Neural cell (in vitro differentiated cells): Measurements from ENCODE around the gene CLEC4M. TPM values are rescaled to one million over a fixed set of nuclear protein-coding genes. Genes with fewer than 3 reads are reported as not detected.

ENCODE experiments used
- H2AFZ ChIP-seq: fragments of 200-600, 300-800 bp; sonication (generic), shearing (Covaris generic); 2 replicates; pipeline ENCODE4 v1.6.0; 2014; ENCODE audit warnings: low read depth, mild to moderate bottlenecking, antibody characterized with exemption, low read length, moderate library complexity
- H3F3A ChIP-seq: fragments of 200-600 bp; shearing (Covaris generic); 2 replicates; pipeline ENCODE4 v1.6.1; 2016; ENCODE audit warnings: mild to moderate bottlenecking, moderate library complexity, mixed read lengths, antibody characterized with exemption, low read length; ENCODE audit not compliant: insufficient read depth, poor library complexity, severe bottlenecking
- H3K27ac ChIP-seq: fragments of 200-600, 300-800 bp; sonication (generic), shearing (Covaris generic); 2 replicates; pipeline ENCODE4 v1.5.1; 2014; ENCODE audit warnings: mild to moderate bottlenecking, low read length, moderate library complexity
- H3K27me3 ChIP-seq: fragments of 300-800, 200-600 bp; sonication (generic), shearing (Covaris generic); 2 replicates; pipeline ENCODE4 v1.6.0; 2014; ENCODE audit warnings: mild to moderate bottlenecking, low read depth, low read length, moderate library complexity; ENCODE audit not compliant: insufficient read depth
- H3K36me3 ChIP-seq: fragments of 300-800, 200-600 bp; sonication (generic), shearing (Covaris generic); 2 replicates; pipeline ENCODE4 v1.5.1; 2014; ENCODE audit warnings: mild to moderate bottlenecking, antibody characterized with exemption, low read length, moderate library complexity; ENCODE audit not compliant: insufficient read depth
- H3K4me2 ChIP-seq: fragments of 300-800, 200-600 bp; sonication (generic), shearing (Covaris generic); 2 replicates; pipeline ENCODE4 v1.6.0; 2014; ENCODE audit warnings: mild to moderate bottlenecking, low read length
- H3K4me3 ChIP-seq: fragments of 300-800, 200-600 bp; sonication (generic), shearing (Covaris generic); 2 replicates; pipeline ENCODE4 v1.5.1; 2014; ENCODE audit warnings: mild to moderate bottlenecking, low read length, moderate library complexity
- H3K79me2 ChIP-seq: fragments of 200-600 bp; shearing (Covaris generic); replicated peaks from 2 replicates; pipeline ENCODE4 v1.6.0; 2014; ENCODE audit warnings: mild to moderate bottlenecking, low read length, moderate library complexity; ENCODE audit not compliant: insufficient read depth
- H3K9ac ChIP-seq: fragments of 300-800, 200-600 bp; sonication (generic), shearing (Covaris generic); 2 replicates; pipeline ENCODE4 v1.6.1; 2016; ENCODE audit warnings: mild to moderate bottlenecking, low read length, mixed read lengths
- H3K9me2 ChIP-seq: fragments of 200-600 bp; shearing (Covaris generic); 2 replicates; pipeline ENCODE4 v1.6.1; 2016; ENCODE audit warnings: mild to moderate bottlenecking, low read length, mixed read lengths; ENCODE audit not compliant: insufficient read depth
- H3K9me3 ChIP-seq: fragments of 200-600, 300-800 bp; sonication (generic), shearing (Covaris generic); 2 replicates; pipeline ENCODE4 v1.6.1; 2016; ENCODE audit warnings: mild to moderate bottlenecking, mixed run types, low read length, moderate library complexity, mixed read lengths
- H4K20me1 ChIP-seq: fragments of 200-600 bp; shearing (Covaris generic); 2 replicates; pipeline ENCODE4 v1.6.1; 2016; ENCODE audit warnings: mild to moderate bottlenecking, mixed run types; ENCODE audit not compliant: insufficient read depth
- EP300 ChIP-seq: fragments of 450-650 bp; conservative IDR thresholded peaks from 2 replicates; pipeline ENCODE4 v1.6.1; 2014; ENCODE audit warnings: antibody characterized with exemption, mild to moderate bottlenecking, moderate library complexity; ENCODE audit not compliant: poor library complexity, severe bottlenecking
- EZH2 ChIP-seq: fragments of 200-600, 300-800 bp; shearing (Covaris generic), sonication (generic); IDR thresholded peaks from 2 replicates; pipeline ENCODE4 v1.6.1; 2014; ENCODE audit warnings: antibody characterized with exemption, low read length, borderline replicate concordance, mild to moderate bottlenecking; ENCODE audit not compliant: insufficient read depth, poor library complexity, severe bottlenecking
- MXI1 ChIP-seq: fragments of 450-650 bp; conservative IDR thresholded peaks from 2 replicates; pipeline ENCODE4 v1.6.1; 2014; ENCODE audit warnings: antibody characterized with exemption, mild to moderate bottlenecking; ENCODE audit not compliant: poor library complexity, severe bottlenecking
- POLR2AphosphoS5 ChIP-seq: IDR thresholded peaks from 2 replicates; pipeline ENCODE4 v1.6.1; 2012
- RAD21 ChIP-seq: fragments of 450-650 bp; conservative IDR thresholded peaks from 2 replicates; pipeline ENCODE4 v1.6.1; 2014; ENCODE audit warnings: antibody characterized with exemption, mild to moderate bottlenecking, moderate library complexity
- REST ChIP-seq: IDR thresholded peaks from 2 replicates; pipeline ENCODE4 v1.6.1; 2012; ENCODE audit warnings: borderline replicate concordance
- SMC3 ChIP-seq: fragments of 450-650 bp; conservative IDR thresholded peaks from 2 replicates; pipeline ENCODE4 v1.6.1; 2014; ENCODE audit warnings: antibody characterized with exemption, mild to moderate bottlenecking, moderate library complexity; ENCODE audit not compliant: poor library complexity
- TAF1 ChIP-seq: IDR thresholded peaks from 2 replicates; pipeline ENCODE4 v1.6.1; 2012; ENCODE audit warnings: low read depth
- polyA plus RNA-seq: library from polyadenylated mRNA; depleted of rRNA; stranded (reverse); fragments of >200 nt; gene quantifications from 2 replicates; pipeline ENCODE4 v1.2.3, GENCODE V29; 2014
- TF ChIP-seq, protein P1 (sequence below): fragments of 450-650 bp; IDR thresholded peaks from 2 replicates; pipeline ENCODE4 v1.5.1; 2014; ENCODE audit warnings: antibody characterized with exemption, mild to moderate bottlenecking, moderate library complexity; ENCODE audit not compliant: poor library complexity, severe bottlenecking

CLEC4M gene
- polyA plus RNA-seq, 1 donor from 2014 or later, result not detected

- H3K9ac ChIP-seq, result no peak overlapping the region
- no peaks in the 10 kb centered on the region for H3F3A ChIP-seq
- H3K27me3 ChIP-seq, result peaks cover 6% of the 10 kb centered on the region
- no peak overlapping the region for H3K27ac ChIP-seq
- no peaks in the 10 kb centered on the region for H3K9me2 ChIP-seq
- H3K36me3 ChIP-seq, result no peaks in the 10 kb centered on the region
- H3K4me3 ChIP-seq, result no peak overlapping the region
- no peak overlapping the region for H2AFZ ChIP-seq
- H3K79me2 ChIP-seq, result no peaks in the 10 kb centered on the region
- H3K9me3 ChIP-seq, result no peaks in the 10 kb centered on the region
- no peak overlapping the region for H3K4me2 ChIP-seq
- no peaks in the 10 kb centered on the region for H4K20me1 ChIP-seq
- TF ChIP-seq POLR2AphosphoS5 (no peak), MXI1 (no peak), RAD21 (no peak), EZH2 (no peak), TAF1 (no peak), EP300 (no peak), SMC3 (no peak), REST (no peak)
- TF ChIP-seq, protein P1, sequence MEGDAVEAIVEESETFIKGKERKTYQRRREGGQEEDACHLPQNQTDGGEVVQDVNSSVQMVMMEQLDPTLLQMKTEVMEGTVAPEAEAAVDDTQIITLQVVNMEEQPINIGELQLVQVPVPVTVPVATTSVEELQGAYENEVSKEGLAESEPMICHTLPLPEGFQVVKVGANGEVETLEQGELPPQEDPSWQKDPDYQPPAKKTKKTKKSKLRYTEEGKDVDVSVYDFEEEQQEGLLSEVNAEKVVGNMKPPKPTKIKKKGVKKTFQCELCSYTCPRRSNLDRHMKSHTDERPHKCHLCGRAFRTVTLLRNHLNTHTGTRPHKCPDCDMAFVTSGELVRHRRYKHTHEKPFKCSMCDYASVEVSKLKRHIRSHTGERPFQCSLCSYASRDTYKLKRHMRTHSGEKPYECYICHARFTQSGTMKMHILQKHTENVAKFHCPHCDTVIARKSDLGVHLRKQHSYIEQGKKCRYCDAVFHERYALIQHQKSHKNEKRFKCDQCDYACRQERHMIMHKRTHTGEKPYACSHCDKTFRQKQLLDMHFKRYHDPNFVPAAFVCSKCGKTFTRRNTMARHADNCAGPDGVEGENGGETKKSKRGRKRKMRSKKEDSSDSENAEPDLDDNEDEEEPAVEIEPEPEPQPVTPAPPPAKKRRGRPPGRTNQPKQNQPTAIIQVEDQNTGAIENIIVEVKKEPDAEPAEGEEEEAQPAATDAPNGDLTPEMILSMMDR, result no peak
These were observed 23.0 kb upstream of the CLEC4M start for GRCh38 chr19:7739801-7740681.

DNA sequence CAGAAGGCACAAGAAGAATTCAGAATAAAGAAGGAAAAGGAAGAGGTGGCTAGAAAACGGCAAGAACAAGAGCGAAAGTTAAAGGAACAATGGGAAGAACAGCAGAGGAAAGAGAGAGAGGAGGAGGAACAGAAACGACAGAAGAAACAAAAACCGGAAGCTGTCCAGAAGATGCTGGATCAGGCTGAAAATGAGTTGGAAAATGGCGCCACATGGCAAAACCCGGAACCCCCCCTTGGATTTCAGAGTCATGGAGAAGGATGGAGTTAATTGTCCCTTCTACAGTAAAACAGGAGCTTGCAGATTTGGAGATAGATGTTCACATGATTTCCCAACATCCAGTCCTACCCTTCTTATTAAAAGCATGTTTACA, 22.4 kb upstream of the CLEC4M start:
- TF ChIP-seq MXI1, result no peak
- no peak for TF ChIP-seq TAF1
- no peak for TF ChIP-seq EZH2
- TF ChIP-seq SMC3, result no peak
- Histone ChIP-seq H3K27me3 (peaks cover 1% of the 10 kb centered on the region), H2AFZ (no peak overlapping the region), H3K4me2 (no peak overlapping the region), H3K9me2 (no peaks in the 10 kb centered on the region), H3K27ac (no peak overlapping the region), H3K4me3 (no peak overlapping the region), H3K36me3 (no peaks in the 10 kb centered on the region), H4K20me1 (no peaks in the 10 kb centered on the region), H3K79me2 (no peaks in the 10 kb centered on the region), H3K9me3 (no peaks in the 10 kb centered on the region), H3K9ac (no peak overlapping the region), H3F3A (no peaks in the 10 kb centered on the region)
